Measurements from ENCODE around the gene TBC1D14. TPM values are rescaled to one million over a fixed set of nuclear protein-coding genes. Genes with fewer than 3 reads are reported as not detected.

Gene TBC1D14
- total RNA-seq, 1 donor from 2014 or later, result 34.9 TPM

GRCh38 chr4:6957148-6957520 lies 47.5 kb downstream of the TBC1D14 start:
- DNase-seq (ENCODE audit: low spot score), result no peak
- H3K27ac Mint-ChIP-seq, result no peak overlapping the region
- intact Hi-C loops (cut with micrococcal nuclease), result no loop called here
- H3K4me1 Mint-ChIP-seq (ENCODE audit: low read depth), result no peaks in the 10 kb centered on the region
- no peaks in the 10 kb centered on the region for H3K9me3 Mint-ChIP-seq
- H3K27me3 Mint-ChIP-seq (ENCODE audit: low read depth), result no peaks in the 10 kb centered on the region
- H3K4me3 Mint-ChIP-seq (ENCODE audit: low read depth), result no peak overlapping the region
- H3K36me3 Mint-ChIP-seq (ENCODE audit: low read depth), result no peaks in the 10 kb centered on the region

GRCh38 chr4:6957994-6958393 lies 48.4 kb downstream of the TBC1D14 start:
- H3K27me3 Mint-ChIP-seq (ENCODE audit: low read depth), result no peaks in the 10 kb centered on the region
- H3K4me3 Mint-ChIP-seq (ENCODE audit: low read depth), result no peak overlapping the region
- no peak overlapping the region for H3K27ac Mint-ChIP-seq
- no peaks in the 10 kb centered on the region for H3K36me3 Mint-ChIP-seq (ENCODE audit: low read depth)
- intact Hi-C loops (cut with micrococcal nuclease), result no loop called here
- no peaks in the 10 kb centered on the region for H3K9me3 Mint-ChIP-seq
- H3K4me1 Mint-ChIP-seq (ENCODE audit: low read depth), result no peaks in the 10 kb centered on the region
- no peak for DNase-seq (ENCODE audit: low spot score)

- Mint-ChIP-seq H3K4me3 (ENCODE audit: low read depth) (no peak overlapping the region), H3K27me3 (ENCODE audit: low read depth) (no peaks in the 10 kb centered on the region), H3K36me3 (ENCODE audit: low read depth) (no peaks in the 10 kb centered on the region), H3K9me3 (no peaks in the 10 kb centered on the region), H3K4me1 (ENCODE audit: low read depth) (peaks cover 3% of the 10 kb centered on the region), H3K27ac (no peak overlapping the region)
- no peak for DNase-seq (ENCODE audit: low spot score)
- intact Hi-C loops (cut with micrococcal nuclease), result no loop called here
Measured at GRCh38 chr4:6959261-6959660, 49.6 kb downstream of the TBC1D14 start.

- Mint-ChIP-seq H3K36me3 (ENCODE audit: low read depth) (no peaks in the 10 kb centered on the region), H3K27me3 (ENCODE audit: low read depth) (no peaks in the 10 kb centered on the region), H3K27ac (no peak overlapping the region), H3K4me1 (ENCODE audit: low read depth) (peaks cover 9% of the 10 kb centered on the region), H3K4me3 (ENCODE audit: low read depth) (no peak overlapping the region), H3K9me3 (no peaks in the 10 kb centered on the region)
- no peak for DNase-seq (ENCODE audit: low spot score)
- intact Hi-C loops (cut with micrococcal nuclease), result no loop called here
Measured at GRCh38 chr4:6960154-6960553, 50.5 kb downstream of the TBC1D14 start.

DNA sequence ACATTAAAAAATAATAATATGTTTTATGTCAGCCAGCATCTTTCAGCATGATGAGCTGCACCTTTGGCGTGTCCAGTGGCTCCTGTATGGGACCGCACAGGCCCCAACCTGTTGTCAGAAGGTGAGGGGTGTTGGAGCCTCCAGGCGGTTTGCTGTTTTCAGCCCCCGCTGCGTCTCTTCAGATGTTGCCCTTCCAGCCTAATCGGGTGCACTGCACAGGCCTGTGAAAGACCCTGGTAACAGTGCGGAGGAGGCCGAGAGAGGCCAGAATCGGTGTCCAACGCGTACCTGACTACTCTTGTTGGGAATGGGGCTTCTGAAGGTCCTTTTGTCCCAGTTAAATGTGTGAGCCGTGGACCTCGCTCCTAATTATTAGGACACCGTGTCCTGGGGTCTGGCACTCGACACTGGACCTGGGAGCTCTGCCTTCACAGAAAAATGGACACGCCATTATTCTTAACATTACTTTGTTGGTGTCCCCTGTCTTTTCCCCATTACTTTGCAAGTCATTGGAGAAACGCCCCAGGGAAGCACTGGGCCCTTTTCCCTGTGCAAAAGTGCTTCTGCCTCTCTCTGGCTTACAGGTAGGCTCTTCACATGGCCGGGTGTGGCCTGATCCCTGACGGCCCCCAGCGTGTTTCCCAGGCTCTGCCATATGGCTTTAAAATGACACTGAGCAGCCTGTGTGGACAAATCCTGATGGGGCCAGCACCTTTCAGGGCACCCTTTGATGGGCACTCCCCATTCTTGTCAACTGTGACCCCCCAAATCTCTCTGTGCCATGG lies 51.2 kb downstream of the TBC1D14 start:
- intact Hi-C loops (cut with micrococcal nuclease), result no loop called here
- Mint-ChIP-seq H3K4me1 (ENCODE audit: low read depth) (peaks cover 10% of the 10 kb centered on the region), H3K36me3 (ENCODE audit: low read depth) (no peaks in the 10 kb centered on the region), H3K9me3 (no peaks in the 10 kb centered on the region), H3K4me3 (ENCODE audit: low read depth) (no peak overlapping the region), H3K27me3 (ENCODE audit: low read depth) (no peaks in the 10 kb centered on the region), H3K27ac (no peak overlapping the region)
- DNase-seq (ENCODE audit: low spot score), result no peak

DNA sequence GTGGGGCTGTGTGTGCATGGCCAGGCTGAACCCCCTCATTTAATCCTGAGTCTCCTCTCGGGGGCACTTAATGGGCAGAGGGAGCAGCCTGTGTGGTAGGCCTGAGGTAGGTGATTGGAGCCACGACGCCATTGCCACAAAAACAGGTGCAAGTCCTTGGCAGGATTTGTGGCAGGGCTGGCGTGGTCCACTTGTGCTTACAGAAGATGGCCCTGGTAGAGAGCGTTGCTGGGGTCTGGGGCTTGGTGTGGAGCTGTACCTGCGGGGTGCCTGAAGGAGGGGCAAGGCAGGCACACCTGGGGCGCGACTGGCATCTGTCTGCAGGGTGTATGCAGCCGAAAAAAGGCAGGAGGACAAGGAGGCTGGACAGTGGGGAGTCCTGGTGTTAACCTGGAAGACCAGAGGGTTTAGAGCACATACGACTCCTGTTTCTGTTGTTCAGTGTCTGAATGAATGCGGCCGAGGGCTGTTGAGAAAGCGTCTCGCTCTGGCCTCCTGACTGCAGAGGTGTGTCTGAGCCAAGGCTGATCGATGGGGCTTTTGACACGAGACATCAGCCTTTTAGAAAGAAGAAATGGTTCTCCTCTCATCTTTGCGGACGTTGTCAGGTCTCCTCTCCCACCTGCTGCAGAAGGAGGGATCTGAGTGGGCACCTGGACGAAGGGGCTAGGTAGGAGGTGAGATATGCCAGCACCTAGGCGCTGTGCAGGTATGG lies 52.0 kb downstream of the TBC1D14 start:
- Mint-ChIP-seq H3K27me3 (ENCODE audit: low read depth) (no peaks in the 10 kb centered on the region), H3K4me3 (ENCODE audit: low read depth) (no peak overlapping the region), H3K4me1 (ENCODE audit: low read depth) (peaks cover 11% of the 10 kb centered on the region), H3K36me3 (ENCODE audit: low read depth) (no peaks in the 10 kb centered on the region), H3K9me3 (no peaks in the 10 kb centered on the region), H3K27ac (no peak overlapping the region)
- intact Hi-C loops (cut with micrococcal nuclease), result no loop called here
- DNase-seq (ENCODE audit: low spot score), result no peak

- Mint-ChIP-seq H3K4me3 (ENCODE audit: low read depth) (no peak overlapping the region), H3K4me1 (ENCODE audit: low read depth) (peaks cover 11% of the 10 kb centered on the region), H3K36me3 (ENCODE audit: low read depth) (no peaks in the 10 kb centered on the region), H3K27ac (no peak overlapping the region), H3K27me3 (ENCODE audit: low read depth) (no peaks in the 10 kb centered on the region), H3K9me3 (no peaks in the 10 kb centered on the region)
- DNase-seq (ENCODE audit: low spot score), result no peak
- intact Hi-C loops (cut with micrococcal nuclease), result no loop called here
Measured at GRCh38 chr4:6962211-6963041, 52.8 kb downstream of the TBC1D14 start.

DNA sequence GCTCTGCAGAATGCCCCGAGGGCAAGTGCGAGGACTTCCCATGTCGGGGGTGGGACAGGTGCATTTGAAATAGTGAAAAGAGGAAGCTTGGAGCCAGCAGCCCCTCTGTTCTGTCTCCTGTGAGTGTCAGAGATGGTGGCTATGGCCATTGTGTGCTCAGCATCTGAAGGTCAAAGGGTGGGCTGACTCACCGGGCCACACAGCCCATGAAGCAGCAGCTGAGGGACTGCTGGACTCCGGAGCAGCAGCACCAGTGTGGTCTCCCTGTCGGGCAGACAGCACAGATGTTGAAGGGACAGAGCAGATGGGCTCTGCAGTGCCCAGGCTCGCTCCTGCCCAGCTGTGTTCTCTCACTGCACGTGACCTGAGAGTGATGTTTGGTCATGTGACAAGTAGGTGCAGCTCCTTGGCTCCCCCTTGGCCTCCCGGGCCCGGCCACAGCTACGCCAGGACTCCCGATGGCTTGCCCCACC lies 53.5 kb downstream of the TBC1D14 start:
- H3K36me3 Mint-ChIP-seq (ENCODE audit: low read depth), result peaks cover 6% of the 10 kb centered on the region
- no peak for DNase-seq (ENCODE audit: low spot score)
- H3K4me3 Mint-ChIP-seq (ENCODE audit: low read depth), result no peak overlapping the region
- no peaks in the 10 kb centered on the region for H3K27me3 Mint-ChIP-seq (ENCODE audit: low read depth)
- intact Hi-C loops (cut with micrococcal nuclease), result no loop called here
- H3K4me1 Mint-ChIP-seq (ENCODE audit: low read depth), result peaks cover 11% of the 10 kb centered on the region
- no peaks in the 10 kb centered on the region for H3K9me3 Mint-ChIP-seq
- no peak overlapping the region for H3K27ac Mint-ChIP-seq

DNA sequence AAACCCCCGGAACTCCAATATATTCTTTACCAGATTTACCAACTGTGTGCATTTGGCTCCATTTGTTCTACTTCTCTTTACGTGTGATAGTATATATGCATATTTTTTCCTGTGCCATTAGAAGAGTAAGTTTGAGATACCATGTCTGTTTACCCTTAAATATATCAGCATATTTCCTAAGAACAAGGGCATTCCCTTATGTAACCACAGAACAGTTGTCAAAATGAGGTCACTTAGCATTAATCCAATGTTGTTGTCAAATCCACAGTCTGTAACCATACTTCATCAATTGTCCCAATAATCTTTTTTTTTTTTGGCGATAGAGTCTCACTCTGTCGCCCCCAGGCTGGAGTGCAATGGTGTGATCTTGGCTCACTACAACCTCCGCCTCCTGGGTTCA lies 55.2 kb downstream of the TBC1D14 start:
- no peak for DNase-seq (ENCODE audit: low spot score)
- peaks cover 10% of the 10 kb centered on the region for H3K36me3 Mint-ChIP-seq (ENCODE audit: low read depth)
- H3K9me3 Mint-ChIP-seq, result no peaks in the 10 kb centered on the region
- H3K4me1 Mint-ChIP-seq (ENCODE audit: low read depth), result peaks cover 11% of the 10 kb centered on the region
- no peak overlapping the region for H3K4me3 Mint-ChIP-seq (ENCODE audit: low read depth)
- intact Hi-C loops (cut with micrococcal nuclease), result no loop called here
- H3K27ac Mint-ChIP-seq, result no peak overlapping the region
- H3K27me3 Mint-ChIP-seq (ENCODE audit: low read depth), result no peaks in the 10 kb centered on the region

DNA sequence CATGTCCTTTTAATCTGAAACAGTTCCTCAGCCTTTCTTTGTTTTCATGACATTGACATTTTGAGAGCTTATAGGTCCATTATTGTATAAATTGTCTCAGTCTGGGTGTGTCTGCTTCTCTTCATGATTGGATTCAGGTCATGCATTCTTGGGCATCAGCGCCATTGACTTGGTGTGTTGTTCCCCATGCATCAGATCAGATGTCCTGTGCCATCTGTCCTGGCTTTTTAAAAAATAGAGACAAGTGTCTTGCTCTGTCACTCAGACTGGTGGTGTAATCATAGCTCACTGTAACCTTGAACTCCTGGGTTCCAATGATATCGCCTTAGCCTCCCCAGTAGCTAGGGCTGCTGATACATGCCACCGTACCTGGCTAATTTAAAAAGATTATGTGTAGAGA lies 55.7 kb downstream of the TBC1D14 start:
- Mint-ChIP-seq H3K4me3 (ENCODE audit: low read depth) (no peak overlapping the region), H3K27ac (no peak overlapping the region), H3K9me3 (no peaks in the 10 kb centered on the region), H3K36me3 (ENCODE audit: low read depth) (peaks cover 10% of the 10 kb centered on the region), H3K4me1 (ENCODE audit: low read depth) (peaks cover 11% of the 10 kb centered on the region), H3K27me3 (ENCODE audit: low read depth) (no peaks in the 10 kb centered on the region)
- intact Hi-C loops (cut with micrococcal nuclease), result no loop called here
- no peak for DNase-seq (ENCODE audit: low spot score)

GRCh38 chr4:6967846-6968340 lies 58.3 kb downstream of the TBC1D14 start:
- DNase-seq (ENCODE audit: low spot score), result no peak
- H3K27ac Mint-ChIP-seq, result no peak overlapping the region
- peaks cover 11% of the 10 kb centered on the region for H3K4me1 Mint-ChIP-seq (ENCODE audit: low read depth)
- no peaks in the 10 kb centered on the region for H3K27me3 Mint-ChIP-seq (ENCODE audit: low read depth)
- no peaks in the 10 kb centered on the region for H3K9me3 Mint-ChIP-seq
- peaks cover 10% of the 10 kb centered on the region for H3K36me3 Mint-ChIP-seq (ENCODE audit: low read depth)
- no peak overlapping the region for H3K4me3 Mint-ChIP-seq (ENCODE audit: low read depth)
- intact Hi-C loops (cut with micrococcal nuclease), result no loop called here

GRCh38 chr4:6968496-6968895 lies 58.9 kb downstream of the TBC1D14 start:
- H3K9me3 Mint-ChIP-seq, result no peaks in the 10 kb centered on the region
- peaks cover 10% of the 10 kb centered on the region for H3K36me3 Mint-ChIP-seq (ENCODE audit: low read depth)
- no peaks in the 10 kb centered on the region for H3K27me3 Mint-ChIP-seq (ENCODE audit: low read depth)
- H3K27ac Mint-ChIP-seq, result no peak overlapping the region
- peaks cover 13% of the 10 kb centered on the region for H3K4me1 Mint-ChIP-seq (ENCODE audit: low read depth)
- DNase-seq (ENCODE audit: low spot score), result no peak
- intact Hi-C loops (cut with micrococcal nuclease), result no loop called here
- no peak overlapping the region for H3K4me3 Mint-ChIP-seq (ENCODE audit: low read depth)
